ENCODE measurements around the gene BMPR2. TPM values are rescaled to one million over a fixed set of nuclear protein-coding genes. Genes with fewer than 3 reads are reported as not detected.
"Not testable (repeated sequence)": the region's sequence is repeated elsewhere in the genome, so short reads cannot be mapped to it uniquely, and the experiment has no call there.

BMPR2 gene
- total and polyA plus RNA-seq, 4 experiments from 2014 or later: 2.3 to 20.8 (median 11.5) TPM

DNA sequence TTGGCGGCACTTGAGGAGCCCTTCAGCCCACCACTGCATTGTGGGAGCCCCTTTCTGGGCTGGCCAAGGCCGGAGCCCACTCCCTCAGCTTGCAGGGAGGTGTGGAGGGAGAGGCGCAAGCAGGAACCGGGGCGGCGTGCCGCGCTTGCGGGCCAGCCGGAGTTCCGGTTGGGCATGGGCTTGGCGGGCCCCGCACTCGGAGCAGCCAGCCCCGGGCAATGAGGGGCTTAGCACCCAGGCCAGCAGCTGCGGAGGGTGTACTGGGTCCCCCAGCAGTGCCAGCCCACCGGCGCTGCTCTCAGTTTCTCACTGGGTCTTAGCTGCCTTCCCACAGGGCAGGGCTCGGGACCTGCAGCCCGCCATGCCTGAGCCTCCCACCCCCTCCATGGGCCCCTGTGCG is 127.1 kb downstream of the BMPR2 start:
- H3K4me1 ChIP-seq (ENCODE audit: insufficient read depth, low read length); H3K4me3 ChIP-seq (ENCODE audit: low read length in 2 of 2); POLR2A ChIA-PET (ENCODE audit: partially characterized antibody); H3K9me3 ChIP-seq (ENCODE audit: control insufficient read depth in 1 of 2, low read length in 2 of 2); H3K9me3 Mint-ChIP-seq; H3K27ac ChIP-seq (ENCODE audit: low read depth, low read length); H3K27ac Mint-ChIP-seq; CTCF ChIA-PET (ENCODE audit: partially characterized antibody); H3K36me3 ChIP-seq (ENCODE audit: insufficient read depth, low read length); H3K4me1 Mint-ChIP-seq; H3K27me3 Mint-ChIP-seq; H3K4me3 Mint-ChIP-seq; DNase-seq; H3K27me3 ChIP-seq (ENCODE audit: insufficient read depth, low read length); intact Hi-C loops (cut with micrococcal nuclease): not testable (repeated sequence)
- peaks cover 4 to 13% of the 10 kb centered on the region in 2 donors for H3K36me3 Mint-ChIP-seq

DNA sequence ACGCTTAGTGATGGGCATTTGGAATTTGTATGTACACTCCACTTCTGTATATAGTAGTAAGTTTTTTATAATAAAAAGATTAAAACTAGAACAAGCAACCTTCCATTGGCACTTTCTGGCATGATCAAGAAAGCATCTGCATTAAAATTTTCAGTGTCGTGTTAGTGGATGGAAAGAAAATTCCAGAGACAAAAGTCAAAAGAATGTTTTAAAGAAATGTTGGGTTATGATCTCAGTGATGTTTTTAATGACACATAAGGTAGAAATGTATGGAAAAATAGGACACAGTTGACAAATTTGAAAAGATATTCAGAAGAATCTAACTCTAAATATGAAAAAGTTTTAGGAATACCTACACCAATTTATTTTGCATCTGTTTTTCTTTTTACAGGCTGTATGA is 132.6 kb downstream of the BMPR2 start:
- Mint-ChIP-seq H3K4me1 (peaks cover 0 to 2% (median 0%) of the 10 kb centered on the region in 4 donors), H3K9me3 (no peaks in the 10 kb centered on the region), H3K36me3 (peaks cover 2 to 6% of the 10 kb centered on the region in 2 donors), H3K27me3 (no peaks in the 10 kb centered on the region), H3K27ac (no peak overlapping the region), H3K4me3 (no peak overlapping the region)
- intact Hi-C loops (cut with micrococcal nuclease): no loop called here
- ChIA-PET POLR2A (ENCODE audit: partially characterized antibody) (no interaction called here), CTCF (ENCODE audit: partially characterized antibody) (no interaction called here)
- no peaks in the 10 kb centered on the region for H3K9me3 ChIP-seq (ENCODE audit: control insufficient read depth in 1 of 2, low read length in 2 of 2)
- H3K27ac ChIP-seq (ENCODE audit: low read depth, low read length): no peak overlapping the region
- DNase-seq: no peak
- no peak overlapping the region for H3K4me3 ChIP-seq (ENCODE audit: low read length in 2 of 2)
- no peaks in the 10 kb centered on the region for H3K4me1 ChIP-seq (ENCODE audit: insufficient read depth, low read length)
- no peaks in the 10 kb centered on the region for H3K27me3 ChIP-seq (ENCODE audit: insufficient read depth, low read length)
- no peaks in the 10 kb centered on the region for H3K36me3 ChIP-seq (ENCODE audit: insufficient read depth, low read length)

DNA sequence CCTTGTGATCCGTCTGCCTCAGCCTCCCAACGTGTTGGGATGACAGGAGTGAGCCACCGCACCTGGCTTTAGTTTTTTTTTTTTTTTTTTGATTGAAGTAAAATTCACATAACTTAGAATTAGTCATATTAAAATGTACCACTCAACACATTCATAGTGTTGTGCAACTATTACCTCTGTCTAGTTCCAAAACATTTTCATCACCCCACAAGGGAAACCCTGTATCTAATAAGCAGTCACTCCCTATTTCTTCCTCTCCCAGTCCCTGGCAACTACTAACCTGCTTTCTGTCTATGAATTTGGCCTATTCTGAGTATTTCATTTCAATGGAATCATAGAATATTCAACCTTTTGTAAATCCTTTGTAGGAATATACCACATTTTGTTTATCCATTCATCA is 134.8 kb downstream of the BMPR2 start:
- no peak overlapping the region for H3K4me3 Mint-ChIP-seq
- ChIA-PET CTCF (ENCODE audit: partially characterized antibody) (interaction anchor here (0.6 kb wide), 1 partner anchor 292 kb away, joined by 3 read pairs; no protein-coding TSS in a partner anchor), POLR2A (ENCODE audit: partially characterized antibody) (no interaction called here)
- DNase-seq: no peak
- Histone ChIP-seq H3K9me3 (ENCODE audit: control insufficient read depth in 1 of 2, low read length in 2 of 2) (no peaks in the 10 kb centered on the region), H3K4me1 (ENCODE audit: insufficient read depth, low read length) (no peaks in the 10 kb centered on the region), H3K27ac (ENCODE audit: low read depth, low read length) (no peak overlapping the region), H3K27me3 (ENCODE audit: insufficient read depth, low read length) (no peaks in the 10 kb centered on the region), H3K36me3 (ENCODE audit: insufficient read depth, low read length) (no peaks in the 10 kb centered on the region), H3K4me3 (ENCODE audit: low read length in 2 of 2) (no peak overlapping the region)
- no peaks in the 10 kb centered on the region for H3K27me3 Mint-ChIP-seq
- no peaks in the 10 kb centered on the region for H3K9me3 Mint-ChIP-seq
- H3K36me3 Mint-ChIP-seq: peaks cover 4 to 8% of the 10 kb centered on the region in 2 donors
- no peak overlapping the region for H3K27ac Mint-ChIP-seq
- peaks cover 0 to 2% (median 0%) of the 10 kb centered on the region in 4 donors for H3K4me1 Mint-ChIP-seq
- intact Hi-C loops (cut with micrococcal nuclease): no loop called here

DNA sequence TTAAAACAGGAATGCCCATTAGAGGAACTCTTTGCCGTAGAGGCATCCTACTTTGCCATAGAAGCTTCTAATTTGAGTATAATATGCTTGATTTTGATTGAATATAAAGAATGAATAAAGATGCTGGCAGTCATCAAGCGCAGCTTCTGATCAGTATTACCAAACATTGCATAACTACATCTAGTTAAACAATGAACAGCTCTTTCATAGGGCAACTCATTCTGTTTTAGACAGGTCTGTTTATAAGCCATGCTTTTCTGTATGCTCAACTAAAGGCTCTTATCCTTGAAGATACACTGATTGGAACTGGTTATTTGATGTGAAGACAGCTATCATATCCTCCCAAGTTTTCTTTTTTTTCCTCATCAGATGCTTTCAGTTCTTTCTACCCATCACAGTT is 136.0 kb downstream of the BMPR2 start:
- no peak overlapping the region for H3K27ac ChIP-seq (ENCODE audit: low read depth, low read length)
- Mint-ChIP-seq H3K4me3 (no peak overlapping the region), H3K4me1 (peaks cover 0 to 2% (median 0%) of the 10 kb centered on the region in 4 donors), H3K36me3 (peaks cover 4 to 9% of the 10 kb centered on the region in 2 donors), H3K27me3 (no peaks in the 10 kb centered on the region), H3K27ac (no peak overlapping the region), H3K9me3 (no peaks in the 10 kb centered on the region)
- ChIA-PET CTCF (ENCODE audit: partially characterized antibody) (no interaction called here), POLR2A (ENCODE audit: partially characterized antibody) (no interaction called here)
- no peaks in the 10 kb centered on the region for H3K9me3 ChIP-seq (ENCODE audit: control insufficient read depth in 1 of 2, low read length in 2 of 2)
- DNase-seq: no peak
- intact Hi-C loops (cut with micrococcal nuclease): no loop called here
- H3K27me3 ChIP-seq (ENCODE audit: insufficient read depth, low read length): no peaks in the 10 kb centered on the region
- H3K4me1 ChIP-seq (ENCODE audit: insufficient read depth, low read length): no peaks in the 10 kb centered on the region
- no peak overlapping the region for H3K4me3 ChIP-seq (ENCODE audit: low read length in 2 of 2)
- H3K36me3 ChIP-seq (ENCODE audit: insufficient read depth, low read length): no peaks in the 10 kb centered on the region

DNA sequence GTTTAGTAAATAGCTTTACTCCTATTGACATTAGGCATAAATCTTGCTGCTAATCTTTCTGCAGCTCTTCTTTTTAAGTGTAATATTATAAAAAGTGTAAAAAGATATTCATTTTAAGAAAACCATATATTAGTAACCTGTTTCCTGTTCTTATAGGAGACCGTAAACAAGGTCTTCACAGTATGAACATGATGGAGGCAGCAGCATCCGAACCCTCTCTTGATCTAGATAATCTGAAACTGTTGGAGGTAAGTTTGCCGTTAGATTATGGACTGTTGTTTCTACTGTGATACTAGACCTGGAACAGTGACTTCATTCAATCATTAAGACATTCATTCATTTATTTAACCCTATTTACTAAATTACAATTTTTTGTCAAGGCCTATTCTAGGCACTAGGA is 138.6 kb downstream of the BMPR2 start:
- Histone ChIP-seq H3K4me3 (ENCODE audit: low read length in 2 of 2) (no peak overlapping the region), H3K36me3 (ENCODE audit: insufficient read depth, low read length) (no peaks in the 10 kb centered on the region), H3K27ac (ENCODE audit: low read depth, low read length) (no peak overlapping the region), H3K27me3 (ENCODE audit: insufficient read depth, low read length) (no peaks in the 10 kb centered on the region), H3K4me1 (ENCODE audit: insufficient read depth, low read length) (no peaks in the 10 kb centered on the region), H3K9me3 (ENCODE audit: control insufficient read depth in 1 of 2, low read length in 2 of 2) (no peaks in the 10 kb centered on the region)
- Mint-ChIP-seq H3K36me3 (peaks cover 9 to 18% of the 10 kb centered on the region in 2 donors), H3K4me1 (peaks cover 0 to 2% (median 0%) of the 10 kb centered on the region in 4 donors), H3K27ac (no peak overlapping the region), H3K27me3 (no peaks in the 10 kb centered on the region), H3K4me3 (no peak overlapping the region), H3K9me3 (no peaks in the 10 kb centered on the region)
- ChIA-PET CTCF (ENCODE audit: partially characterized antibody) (no interaction called here), POLR2A (ENCODE audit: partially characterized antibody) (no interaction called here)
- no peak for DNase-seq
- intact Hi-C loops (cut with micrococcal nuclease): no loop called here

DNA sequence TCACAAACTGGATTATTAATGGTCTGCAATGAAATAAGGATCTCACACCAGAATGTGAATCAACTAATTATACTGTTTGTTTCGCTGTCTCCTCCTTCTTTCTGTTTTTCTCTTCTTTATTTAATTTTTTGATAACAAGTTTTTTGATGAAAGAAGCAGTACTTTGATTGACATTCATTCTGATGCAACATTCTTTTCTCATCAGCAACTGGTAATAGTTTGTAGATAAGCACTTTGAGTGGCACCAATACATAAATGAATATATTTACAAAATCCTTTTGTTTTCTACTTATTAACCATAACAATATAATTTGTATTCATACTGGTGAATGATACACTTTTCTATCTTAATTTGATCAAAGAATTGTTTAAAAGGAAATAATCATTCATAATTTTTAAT is 143.3 kb downstream of the BMPR2 start:
- Mint-ChIP-seq H3K9me3 (no peaks in the 10 kb centered on the region), H3K36me3 (peaks cover 33 to 43% of the 10 kb centered on the region in 2 donors), H3K27me3 (no peaks in the 10 kb centered on the region), H3K27ac (no peak overlapping the region), H3K4me1 (peaks cover 0 to 4% (median 0%) of the 10 kb centered on the region in 4 donors), H3K4me3 (no peak overlapping the region)
- intact Hi-C loops (cut with micrococcal nuclease): no loop called here
- POLR2A ChIA-PET (ENCODE audit: partially characterized antibody): no interaction called here
- Histone ChIP-seq H3K27me3 (ENCODE audit: insufficient read depth, low read length) (no peaks in the 10 kb centered on the region), H3K4me3 (ENCODE audit: low read length in 2 of 2) (no peak overlapping the region), H3K9me3 (ENCODE audit: control insufficient read depth in 1 of 2, low read length in 2 of 2) (no peaks in the 10 kb centered on the region), H3K4me1 (ENCODE audit: insufficient read depth, low read length) (no peaks in the 10 kb centered on the region), H3K27ac (ENCODE audit: low read depth, low read length) (no peak overlapping the region), H3K36me3 (ENCODE audit: insufficient read depth, low read length) (peaks cover 7% of the 10 kb centered on the region)
- no peak for DNase-seq
- CTCF ChIA-PET (ENCODE audit: partially characterized antibody): no interaction called here

DNA sequence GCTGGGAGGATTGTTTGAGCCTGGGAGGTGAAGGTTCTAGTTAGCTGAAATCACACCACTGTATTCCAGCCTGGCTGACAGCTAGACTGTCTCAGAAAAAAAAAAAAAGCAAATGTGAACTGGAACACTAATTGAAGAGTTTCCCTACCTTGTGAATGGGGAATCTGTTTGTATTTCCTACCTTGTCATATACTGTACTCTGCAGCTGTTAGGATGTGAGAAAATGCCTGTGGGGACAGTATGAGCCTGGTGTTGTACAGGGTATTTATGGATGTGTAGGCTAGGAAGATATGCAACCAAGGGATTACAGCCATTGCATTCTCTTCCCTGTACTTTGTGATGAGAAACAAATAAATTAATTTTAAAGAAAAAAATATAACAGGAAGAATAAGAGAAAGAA is 145.3 kb downstream of the BMPR2 start:
- no peaks in the 10 kb centered on the region for H3K27me3 ChIP-seq (ENCODE audit: insufficient read depth, low read length)
- H3K4me1 ChIP-seq (ENCODE audit: insufficient read depth, low read length): no peaks in the 10 kb centered on the region
- ChIA-PET CTCF (ENCODE audit: partially characterized antibody) (no interaction called here), POLR2A (ENCODE audit: partially characterized antibody) (no interaction called here)
- Mint-ChIP-seq H3K4me3 (no peak overlapping the region), H3K27ac (no peak overlapping the region), H3K4me1 (peaks cover 0 to 4% (median under 1%) of the 10 kb centered on the region in 4 donors), H3K9me3 (no peaks in the 10 kb centered on the region), H3K27me3 (no peaks in the 10 kb centered on the region), H3K36me3 (peaks cover 30 to 40% of the 10 kb centered on the region in 2 donors)
- intact Hi-C loops (cut with micrococcal nuclease): no loop called here
- H3K4me3 ChIP-seq (ENCODE audit: low read length in 2 of 2): no peak overlapping the region
- DNase-seq: no peak
- peaks cover 7% of the 10 kb centered on the region for H3K36me3 ChIP-seq (ENCODE audit: insufficient read depth, low read length)
- H3K27ac ChIP-seq (ENCODE audit: low read depth, low read length): no peak overlapping the region
- H3K9me3 ChIP-seq (ENCODE audit: control insufficient read depth in 1 of 2, low read length in 2 of 2): no peaks in the 10 kb centered on the region

DNA sequence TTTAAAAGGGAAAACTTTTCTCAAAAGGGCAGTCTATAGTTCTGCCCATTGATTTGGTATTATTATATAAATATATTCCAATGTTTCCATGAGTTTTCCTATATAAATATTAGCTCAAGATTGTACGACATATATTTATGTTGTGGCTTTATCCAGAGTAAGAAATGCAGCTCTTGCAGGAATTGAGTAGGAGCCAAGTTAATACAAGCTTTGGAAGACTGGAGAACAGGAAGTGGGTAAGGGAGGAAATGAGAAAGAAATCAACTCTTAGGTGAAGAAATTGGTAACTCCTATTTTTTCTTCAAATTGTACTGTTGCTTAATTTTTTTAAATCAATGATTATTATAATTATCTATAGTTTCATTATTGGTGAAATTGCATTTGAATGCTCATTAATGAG is 153.3 kb downstream of the BMPR2 start:
- Histone ChIP-seq H3K9me3 (ENCODE audit: control insufficient read depth in 1 of 2, low read length in 2 of 2) (no peaks in the 10 kb centered on the region), H3K4me1 (ENCODE audit: insufficient read depth, low read length) (peaks cover 19% of the 10 kb centered on the region), H3K36me3 (ENCODE audit: insufficient read depth, low read length) (no peaks in the 10 kb centered on the region), H3K27ac (ENCODE audit: low read depth, low read length) (no peak overlapping the region), H3K27me3 (ENCODE audit: insufficient read depth, low read length) (no peaks in the 10 kb centered on the region), H3K4me3 (ENCODE audit: low read length in 2 of 2) (no peak overlapping the region)
- Mint-ChIP-seq H3K36me3 (peaks cover 7 to 18% of the 10 kb centered on the region in 2 donors), H3K27me3 (no peaks in the 10 kb centered on the region), H3K9me3 (no peaks in the 10 kb centered on the region), H3K4me3 (peak overlapping the region in 4 of 8 donors; percentile 26 to 76 (median 45)), H3K27ac (no peak overlapping the region), H3K4me1 (peaks cover 8 to 23% (median 16%) of the 10 kb centered on the region in 4 donors)
- ChIA-PET POLR2A (ENCODE audit: partially characterized antibody) (no interaction called here), CTCF (ENCODE audit: partially characterized antibody) (no interaction called here)
- DNase-seq: no peak
- intact Hi-C loops (cut with micrococcal nuclease): no loop called here
